ENCODE data around the gene LCAT.
A peak's percentile ranks its signal among the peaks of the same experiment; 100 is the strongest.
"Not testable (repeated sequence)": the region's sequence is repeated elsewhere in the genome, so short reads cannot be mapped to it uniquely, and the experiment has no call there.

The LCAT gene

GRCh38 chr16:67946128-67946569 is 2.2 kb upstream of the LCAT start:
- Mint-ChIP-seq H3K4me3 (no peak overlapping the region), H3K27ac (no peak overlapping the region), H3K36me3 (ENCODE audit: low read depth) (peaks cover 19% of the 10 kb centered on the region), H3K9me3 (no peaks in the 10 kb centered on the region), H3K4me1 (ENCODE audit: low read depth) (peaks cover 5% of the 10 kb centered on the region), H3K27me3 (ENCODE audit: low read depth) (no peaks in the 10 kb centered on the region)
- no peak for DNase-seq (ENCODE audit: low spot score)

GRCh38 chr16:67945392-67945933 is 1.5 kb upstream of the LCAT start:
- no peaks in the 10 kb centered on the region for H3K27me3 Mint-ChIP-seq (ENCODE audit: low read depth)
- no peaks in the 10 kb centered on the region for H3K9me3 Mint-ChIP-seq
- H3K36me3 Mint-ChIP-seq (ENCODE audit: low read depth) = peaks cover 17% of the 10 kb centered on the region
- no peak overlapping the region for H3K4me3 Mint-ChIP-seq
- no peak overlapping the region for H3K27ac Mint-ChIP-seq
- peaks cover 5% of the 10 kb centered on the region for H3K4me1 Mint-ChIP-seq (ENCODE audit: low read depth)
- no peak for DNase-seq (ENCODE audit: low spot score)

- H3K27ac Mint-ChIP-seq = no peak overlapping the region
- H3K27me3 Mint-ChIP-seq (ENCODE audit: low read depth) = no peaks in the 10 kb centered on the region
- peaks cover 20% of the 10 kb centered on the region for H3K36me3 Mint-ChIP-seq (ENCODE audit: low read depth)
- H3K9me3 Mint-ChIP-seq = no peaks in the 10 kb centered on the region
- peaks cover 10% of the 10 kb centered on the region for H3K4me1 Mint-ChIP-seq (ENCODE audit: low read depth)
- DNase-seq (ENCODE audit: low spot score) = no peak
- no peak overlapping the region for H3K4me3 Mint-ChIP-seq
Measured at GRCh38 chr16:67944690-67945391, 921 bp upstream of the LCAT start.

DNA sequence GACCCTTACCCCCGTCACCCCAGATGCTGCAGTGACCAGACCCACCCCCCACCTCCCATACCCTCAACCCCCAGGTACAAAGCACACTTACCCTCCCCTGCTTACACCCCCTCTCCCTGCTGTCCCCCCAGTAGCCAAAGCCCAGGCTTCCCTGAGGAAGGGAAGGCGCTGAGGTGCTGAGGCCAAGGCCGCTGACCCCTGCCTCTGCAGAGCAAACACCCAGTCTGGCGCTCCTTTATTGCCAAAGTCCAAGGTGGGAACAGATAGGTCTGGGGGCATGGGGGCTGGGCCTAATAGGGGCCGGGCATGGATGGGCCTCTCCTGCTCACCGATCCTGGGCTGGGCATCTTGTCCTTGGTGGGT is 683 bp downstream of the LCAT start:
- no peak for DNase-seq (ENCODE audit: low spot score)
- Mint-ChIP-seq H3K9me3 (no peaks in the 10 kb centered on the region), H3K4me1 (ENCODE audit: low read depth) (peaks cover 12% of the 10 kb centered on the region), H3K27me3 (ENCODE audit: low read depth) (no peaks in the 10 kb centered on the region), H3K27ac (no peak overlapping the region), H3K4me3 (no peak overlapping the region), H3K36me3 (ENCODE audit: low read depth) (peaks cover 22% of the 10 kb centered on the region)

DNA sequence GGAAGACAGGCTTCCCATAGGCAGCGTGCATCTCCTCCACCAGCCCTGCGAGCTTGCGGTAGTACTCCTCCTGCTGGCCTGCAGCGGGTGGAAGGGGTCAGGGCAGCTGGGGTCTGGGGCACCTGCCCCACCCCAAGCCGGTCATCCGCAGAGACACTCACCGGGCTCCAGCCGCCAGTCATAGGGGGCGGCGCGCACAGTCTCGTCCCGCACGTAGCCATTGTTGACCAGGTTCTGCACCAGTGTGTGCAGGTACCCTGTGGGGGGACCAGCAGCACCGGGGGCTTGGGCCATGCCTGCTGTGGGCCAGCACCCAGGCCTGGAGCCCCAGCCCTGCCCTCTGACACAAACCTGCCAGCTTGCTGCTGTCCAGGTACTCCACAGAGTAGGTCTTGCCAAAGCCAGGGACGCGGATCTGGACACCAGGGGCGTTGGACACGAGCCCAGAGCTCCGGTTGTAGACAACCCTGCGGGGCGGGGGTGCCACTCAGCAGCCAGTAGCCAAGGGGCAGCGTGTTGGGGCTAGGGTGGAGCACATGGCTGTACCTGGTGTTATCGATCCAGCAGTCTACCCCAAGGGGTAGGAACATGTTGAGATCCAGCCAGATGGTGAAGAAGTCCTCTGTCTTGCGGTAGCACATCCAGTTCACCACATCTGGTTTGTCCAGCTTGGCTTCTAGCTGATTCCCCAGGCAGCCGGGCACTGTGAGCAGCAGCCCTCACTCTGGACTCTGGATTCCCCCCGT is 1.2 kb downstream of the LCAT start:
- H3K36me3 Mint-ChIP-seq (ENCODE audit: low read depth) = peaks cover 21% of the 10 kb centered on the region
- H3K4me1 Mint-ChIP-seq (ENCODE audit: low read depth) = peaks cover 12% of the 10 kb centered on the region
- no peaks in the 10 kb centered on the region for H3K27me3 Mint-ChIP-seq (ENCODE audit: low read depth)
- H3K27ac Mint-ChIP-seq = no peak overlapping the region
- H3K4me3 Mint-ChIP-seq = no peak overlapping the region
- no peak for DNase-seq (ENCODE audit: low spot score)
- no peaks in the 10 kb centered on the region for H3K9me3 Mint-ChIP-seq

- DNase-seq (ENCODE audit: low spot score) = peak; percentile 33
- Mint-ChIP-seq H3K27me3 (ENCODE audit: low read depth) (no peaks in the 10 kb centered on the region), H3K9me3 (no peaks in the 10 kb centered on the region), H3K4me1 (ENCODE audit: low read depth) (peaks cover 16% of the 10 kb centered on the region), H3K27ac (no peak overlapping the region), H3K4me3 (no peak overlapping the region), H3K36me3 (ENCODE audit: low read depth) (peaks cover 23% of the 10 kb centered on the region)
Measured at GRCh38 chr16:67942200-67942509, 1.8 kb downstream of the LCAT start.

GRCh38 chr16:67941469-67942199 is 2.3 kb downstream of the LCAT start:
- Mint-ChIP-seq H3K4me3 (no peak overlapping the region), H3K27me3 (ENCODE audit: low read depth) (no peaks in the 10 kb centered on the region), H3K9me3 (no peaks in the 10 kb centered on the region), H3K27ac (peak overlapping the region; percentile 36), H3K4me1 (ENCODE audit: low read depth) (peaks cover 20% of the 10 kb centered on the region), H3K36me3 (ENCODE audit: low read depth) (peaks cover 26% of the 10 kb centered on the region)
- no peak for DNase-seq (ENCODE audit: low spot score)

DNA sequence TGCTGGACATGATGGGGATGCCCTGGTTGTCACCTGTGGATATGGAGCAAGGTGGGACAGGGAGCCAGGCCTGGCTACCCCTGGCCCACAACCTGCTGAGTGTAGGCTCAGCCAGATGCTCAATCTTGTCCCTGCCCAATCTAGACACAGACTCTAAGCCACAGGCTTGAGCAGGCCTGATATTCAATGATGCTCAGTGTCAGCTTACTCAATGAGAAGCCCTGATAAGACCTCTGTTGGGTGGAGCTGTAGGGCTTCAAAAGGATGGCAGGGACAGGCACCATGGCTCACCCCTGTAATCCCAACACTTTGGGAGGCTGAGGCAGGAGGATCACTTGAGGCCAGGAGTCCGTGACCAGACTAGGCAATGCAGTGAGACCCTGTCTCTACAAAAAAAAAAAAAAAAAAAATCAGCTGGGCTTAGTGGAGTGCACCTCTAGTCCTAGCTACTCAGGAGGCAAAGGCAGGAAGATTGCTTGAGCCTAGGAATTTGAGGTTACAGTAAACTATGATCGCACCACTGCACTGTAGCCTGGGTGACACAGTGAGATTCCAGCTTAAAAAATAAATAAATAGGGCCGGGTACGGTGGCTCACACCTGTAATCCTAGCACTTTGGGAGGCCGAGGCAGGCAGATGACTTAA is 3.4 kb downstream of the LCAT start:
- H3K27ac Mint-ChIP-seq = peak overlapping the region; percentile 31
- H3K9me3 Mint-ChIP-seq = no peaks in the 10 kb centered on the region
- H3K4me3 Mint-ChIP-seq = no peak overlapping the region
- H3K36me3 Mint-ChIP-seq (ENCODE audit: low read depth) = peaks cover 36% of the 10 kb centered on the region
- DNase-seq (ENCODE audit: low spot score) = no peak
- H3K4me1 Mint-ChIP-seq (ENCODE audit: low read depth) = peaks cover 20% of the 10 kb centered on the region
- no peaks in the 10 kb centered on the region for H3K27me3 Mint-ChIP-seq (ENCODE audit: low read depth)

DNA sequence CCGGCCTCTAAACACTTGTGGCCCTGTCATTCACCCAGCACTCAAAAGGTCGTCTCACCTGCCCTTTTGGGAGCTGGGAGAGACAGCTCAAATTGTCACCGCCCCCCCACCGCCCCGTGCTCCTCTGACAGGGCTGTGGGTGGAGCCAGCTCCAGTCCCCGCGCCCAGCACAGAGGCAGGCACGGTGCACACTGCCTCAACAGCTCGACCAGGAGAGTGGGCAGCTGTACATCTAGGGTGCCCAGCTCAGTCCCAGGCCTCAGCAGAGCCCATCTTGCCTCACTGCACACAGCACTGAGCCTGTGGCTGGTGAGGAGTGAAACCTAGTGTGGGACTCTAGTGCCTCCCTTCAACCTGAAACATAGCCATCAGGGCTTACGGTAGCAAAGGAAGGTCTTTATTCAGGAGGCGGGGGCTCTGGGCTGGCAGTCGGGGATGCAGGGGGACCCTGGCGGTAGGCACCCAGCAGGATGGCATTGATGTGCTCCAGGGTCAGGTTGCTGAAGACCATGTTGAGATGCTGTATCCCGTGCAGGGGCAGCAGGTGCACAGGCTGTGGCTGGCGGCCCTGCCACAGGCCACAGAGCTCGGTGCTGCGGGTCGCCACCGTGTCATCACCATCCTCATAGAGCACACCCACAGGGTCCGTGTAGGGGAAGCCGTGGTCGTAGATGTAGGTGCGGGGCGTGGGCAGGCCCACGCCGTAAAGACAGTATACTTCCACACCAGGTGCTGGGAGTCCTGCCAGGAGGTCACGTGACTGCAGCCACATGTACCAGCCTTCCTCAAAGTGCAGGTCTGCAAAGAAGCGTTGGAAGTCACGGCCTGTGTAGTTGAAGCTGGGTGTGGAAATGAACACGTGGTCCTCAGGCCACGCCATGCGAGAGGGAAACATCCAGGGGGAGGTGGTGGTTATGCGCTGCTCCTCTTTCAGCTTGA is 4.1 kb downstream of the LCAT start:
- DNase-seq (ENCODE audit: low spot score) = no peak
- Mint-ChIP-seq H3K36me3 (ENCODE audit: low read depth) (peaks cover 44% of the 10 kb centered on the region), H3K4me3 (no peak overlapping the region), H3K27me3 (ENCODE audit: low read depth) (no peaks in the 10 kb centered on the region), H3K27ac (peak overlapping the region; percentile 69), H3K4me1 (ENCODE audit: low read depth) (peaks cover 28% of the 10 kb centered on the region), H3K9me3 (no peaks in the 10 kb centered on the region)

- not testable (repeated sequence) for DNase-seq (ENCODE audit: low spot score); H3K9me3 Mint-ChIP-seq; H3K27me3 Mint-ChIP-seq (ENCODE audit: low read depth)
- H3K36me3 Mint-ChIP-seq (ENCODE audit: low read depth) = peaks cover 52% of the 10 kb centered on the region
- peaks cover 31% of the 10 kb centered on the region for H3K4me1 Mint-ChIP-seq (ENCODE audit: low read depth)
- H3K27ac Mint-ChIP-seq = peak overlapping the region; percentile 98
- H3K4me3 Mint-ChIP-seq = peak overlapping the region; percentile 100
Measured at GRCh38 chr16:67937713-67938112, 6.2 kb downstream of the LCAT start.

GRCh38 chr16:67936880-67937605 is 6.9 kb downstream of the LCAT start:
- H3K27ac Mint-ChIP-seq = peak overlapping the region; percentile 98
- no peaks in the 10 kb centered on the region for H3K9me3 Mint-ChIP-seq
- H3K4me1 Mint-ChIP-seq (ENCODE audit: low read depth) = peaks cover 31% of the 10 kb centered on the region
- H3K27me3 Mint-ChIP-seq (ENCODE audit: low read depth) = no peaks in the 10 kb centered on the region
- DNase-seq (ENCODE audit: low spot score) = peak; percentile 82
- H3K4me3 Mint-ChIP-seq = peak overlapping the region; percentile 100
- peaks cover 55% of the 10 kb centered on the region for H3K36me3 Mint-ChIP-seq (ENCODE audit: low read depth)

- Mint-ChIP-seq H3K27me3 (ENCODE audit: low read depth) (no peaks in the 10 kb centered on the region), H3K4me1 (ENCODE audit: low read depth) (peaks cover 26% of the 10 kb centered on the region), H3K4me3 (peak within 1 kb of the TSS; percentile 100), H3K27ac (peak within 1 kb of the TSS; percentile 98), H3K9me3 (no peaks in the 10 kb centered on the region), H3K36me3 (ENCODE audit: low read depth) (peaks cover 56% of the 10 kb centered on the region)
- no peak for DNase-seq (ENCODE audit: low spot score)
Measured at GRCh38 chr16:67936124-67936879, 7.6 kb downstream of the LCAT start, which contains the start of gene PSMB10. TSS of gene PSMB10 (minus strand) at chr16:67936850. CDS start at chr16:67936749, 101 bp downstream.

All from T-helper 2 cell treated with Interferon-gamma antibody and Interleukin-4, amounts not matched to agents 5 μg/mL and 100 μg/mL, for 36 hours (primary cell).